ENCODE measurements around the gene KCNT1. TPM values are rescaled to one million over a fixed set of nuclear protein-coding genes. Genes with fewer than 3 reads are reported as not detected.

The KCNT1 gene
- polyA plus RNA-seq, 3 donors, result 0.06 to 0.08 (median 0.06) TPM

DNA sequence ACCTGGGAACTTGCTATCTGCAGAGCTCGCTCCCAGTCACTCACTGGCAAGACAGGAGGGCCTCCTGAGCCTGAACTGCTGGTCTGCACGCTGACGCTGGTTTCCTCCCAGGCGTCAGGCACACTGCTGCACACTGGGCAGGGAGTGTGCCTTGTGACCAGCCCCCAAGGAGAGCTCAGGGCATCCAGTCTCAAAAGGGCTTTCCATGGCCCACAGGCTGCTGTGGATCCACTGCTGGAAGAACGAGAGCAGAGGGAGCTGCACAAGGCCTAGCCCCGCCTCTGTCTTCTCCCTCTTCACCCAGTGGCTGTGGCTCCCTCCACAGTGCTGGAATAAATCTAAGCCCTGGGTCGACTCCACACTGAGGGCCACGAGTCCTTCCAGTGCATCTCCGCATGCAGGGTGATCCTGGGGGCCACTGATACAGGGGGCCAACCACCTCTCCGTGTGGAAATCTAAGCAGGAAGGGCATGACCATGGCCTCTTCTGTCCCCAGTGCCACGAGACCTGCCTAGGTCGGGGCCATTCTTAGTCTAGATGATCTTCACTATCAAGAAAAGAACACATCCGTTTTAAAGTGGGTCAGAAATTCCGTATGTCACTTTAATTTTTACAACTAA is 111.8 kb downstream of the KCNT1 start:
- no peak for DNase-seq (ENCODE audit: low read depth in 3 of 3, low spot score in 2 of 3)

GRCh38 chr9:135814421-135815095 is 112.6 kb downstream of the KCNT1 start:
- DNase-seq (ENCODE audit: low read depth in 3 of 3, low spot score in 2 of 3), result no peak

- no peak for DNase-seq (ENCODE audit: low read depth in 3 of 3, low spot score in 2 of 3)
Observed at GRCh38 chr9:135815413-135815812, 113.4 kb downstream of the KCNT1 start.

DNA sequence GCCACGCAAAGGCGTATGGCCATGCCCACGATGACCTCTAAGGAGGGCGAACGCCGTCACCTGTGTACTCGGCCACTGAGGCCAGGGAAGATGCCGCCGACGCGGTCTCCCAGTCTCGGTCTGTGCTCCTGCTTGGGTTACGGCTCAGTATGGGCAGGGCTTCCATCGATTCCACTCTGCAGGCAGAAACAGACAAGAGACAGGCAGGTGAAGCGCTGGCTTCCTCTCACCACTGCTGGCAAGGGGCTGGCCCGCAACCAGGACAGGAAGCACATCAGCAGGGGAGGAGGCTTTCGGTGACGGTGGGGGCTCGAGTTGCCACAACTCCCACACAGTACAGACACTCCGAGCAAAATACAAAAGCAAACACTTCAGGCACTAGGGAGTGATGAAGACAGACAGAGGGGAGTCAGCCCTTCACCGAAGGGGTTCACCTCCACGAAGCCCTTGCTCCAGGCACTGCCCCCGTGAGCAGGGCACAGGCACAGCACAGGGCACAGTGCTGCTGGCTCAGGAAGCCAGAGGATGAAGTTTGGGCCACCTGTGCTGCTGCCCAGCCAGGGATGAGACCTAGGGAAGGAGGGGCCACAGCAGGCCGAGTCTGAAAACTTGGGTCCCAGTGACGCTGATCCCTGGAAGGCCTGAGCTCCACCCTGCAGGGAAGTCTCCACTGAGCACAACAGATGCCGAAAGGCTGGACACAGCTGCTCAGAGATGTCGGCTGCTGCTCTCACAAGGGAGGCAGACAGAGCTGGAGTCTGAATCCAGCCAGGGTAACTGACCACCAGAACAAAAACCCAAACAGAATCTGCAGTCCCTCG is 114.1 kb downstream of the KCNT1 start:
- peak in 1 of 3 donors; percentile 10 for DNase-seq (ENCODE audit: low read depth in 3 of 3, low spot score in 2 of 3)

DNA sequence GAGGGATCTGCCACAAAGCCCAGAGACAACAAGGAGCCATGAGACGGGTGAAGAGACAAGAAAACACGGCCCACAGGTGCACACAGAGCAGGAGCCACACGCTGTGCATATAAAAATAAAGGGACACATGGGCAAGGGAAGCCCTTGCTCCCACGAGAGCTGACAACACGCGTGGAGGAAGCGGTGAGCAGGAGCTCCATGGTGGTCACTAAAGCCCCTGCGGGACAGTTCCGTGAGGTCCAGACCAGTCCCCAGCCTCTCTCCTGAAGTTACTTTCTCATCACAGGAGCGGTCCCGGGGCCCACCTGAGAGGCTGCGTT is 114.6 kb downstream of the KCNT1 start:
- no peak for DNase-seq (ENCODE audit: low read depth in 3 of 3, low spot score in 2 of 3)

DNA sequence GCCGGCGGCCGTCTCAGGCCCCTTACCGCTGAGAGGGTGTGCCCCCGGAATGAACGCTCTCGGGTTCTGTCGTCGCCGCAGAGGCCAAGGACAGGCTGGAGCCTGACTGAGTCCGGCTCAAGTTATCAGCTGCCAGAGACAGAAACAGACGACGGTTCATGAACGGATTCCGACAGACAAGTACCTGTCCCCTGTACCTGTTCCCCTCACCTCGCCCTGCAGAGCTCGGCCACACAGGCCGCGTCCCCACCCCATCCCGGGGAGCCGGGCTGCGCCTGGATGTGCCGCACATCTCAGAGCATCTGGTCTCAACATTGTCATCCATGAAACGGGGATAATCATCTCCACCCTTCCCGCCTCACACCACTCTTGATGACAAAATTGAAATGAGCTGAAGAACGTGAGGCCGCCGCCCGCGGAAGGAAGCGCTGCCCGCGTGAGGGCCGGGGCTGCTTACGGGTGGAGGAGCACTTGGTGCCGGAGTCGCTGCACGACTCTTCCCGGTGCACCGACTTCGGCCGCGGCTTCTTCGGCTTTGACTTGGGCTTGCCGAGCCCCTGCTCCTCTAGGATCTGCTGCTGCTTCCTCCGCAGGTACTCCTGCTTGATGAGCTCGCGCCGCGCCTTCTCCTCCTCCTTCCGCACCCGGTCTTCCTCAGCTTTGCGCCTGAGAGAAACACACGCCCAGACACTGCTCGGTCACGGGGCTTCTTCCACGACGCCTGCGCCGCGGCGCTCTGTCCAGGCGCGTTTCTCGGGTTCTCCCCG is 116.1 kb downstream of the KCNT1 start:
- DNase-seq (ENCODE audit: low read depth in 3 of 3, low spot score in 2 of 3), result no peak

DNA sequence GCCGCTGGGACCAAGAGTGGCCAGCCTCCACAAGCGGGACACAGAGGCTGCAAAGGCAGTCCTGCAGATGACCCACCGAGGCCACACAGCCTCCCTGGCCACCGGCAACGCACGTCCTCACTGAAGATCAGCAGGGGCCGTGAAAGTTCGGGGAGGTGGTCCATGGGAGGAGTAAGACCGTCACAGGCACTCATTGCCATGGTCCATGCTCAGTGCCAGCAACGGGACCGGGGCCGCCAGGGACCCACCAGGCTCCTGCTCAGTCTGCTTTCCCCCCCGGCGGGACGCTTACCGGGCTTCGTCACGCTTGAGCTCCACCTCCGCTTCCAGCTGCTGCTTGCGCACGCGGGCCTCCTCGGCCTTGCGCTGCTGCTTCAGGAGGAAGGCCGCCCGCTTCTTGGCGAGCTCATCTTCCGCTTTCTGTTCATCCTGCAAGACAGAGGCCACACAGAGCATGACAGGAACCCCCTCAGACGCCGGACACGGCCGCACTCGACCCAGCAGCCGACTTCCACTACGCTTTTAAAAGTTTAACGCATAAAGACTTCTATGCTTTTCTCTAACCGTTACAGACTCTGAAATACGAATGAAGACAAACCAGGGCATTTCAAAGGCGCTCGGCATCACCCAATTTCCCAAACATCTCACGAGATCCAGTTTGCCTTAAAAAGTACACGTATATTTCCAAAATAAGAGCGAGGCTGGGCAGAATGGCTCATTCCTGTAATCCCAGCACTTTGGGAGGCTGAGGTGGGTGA is 116.9 kb downstream of the KCNT1 start:
- DNase-seq (ENCODE audit: low read depth in 3 of 3, low spot score in 2 of 3), result no peak

DNA sequence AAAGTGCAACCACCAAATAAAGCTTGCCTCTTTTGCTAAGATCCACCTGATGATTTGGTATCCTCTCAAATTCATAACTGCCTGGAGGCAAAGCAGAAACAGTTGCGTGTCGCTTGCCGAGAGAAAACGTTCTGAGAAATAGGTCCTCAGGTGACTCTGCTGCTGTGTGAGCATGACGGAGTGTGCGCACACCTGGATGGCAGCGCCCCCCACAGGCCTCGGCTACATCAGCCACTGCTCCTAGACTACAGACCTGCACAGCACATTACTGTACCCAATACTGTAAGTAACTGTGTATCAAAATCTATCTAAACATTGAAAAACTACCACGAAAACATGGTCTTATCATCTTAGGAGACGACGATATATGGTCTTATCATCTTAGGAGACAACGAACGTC is 117.9 kb downstream of the KCNT1 start:
- no peak for DNase-seq (ENCODE audit: low read depth in 3 of 3, low spot score in 2 of 3)

GRCh38 chr9:135820661-135821060 is 118.7 kb downstream of the KCNT1 start:
- DNase-seq (ENCODE audit: low read depth in 3 of 3, low spot score in 2 of 3), result no peak

DNA sequence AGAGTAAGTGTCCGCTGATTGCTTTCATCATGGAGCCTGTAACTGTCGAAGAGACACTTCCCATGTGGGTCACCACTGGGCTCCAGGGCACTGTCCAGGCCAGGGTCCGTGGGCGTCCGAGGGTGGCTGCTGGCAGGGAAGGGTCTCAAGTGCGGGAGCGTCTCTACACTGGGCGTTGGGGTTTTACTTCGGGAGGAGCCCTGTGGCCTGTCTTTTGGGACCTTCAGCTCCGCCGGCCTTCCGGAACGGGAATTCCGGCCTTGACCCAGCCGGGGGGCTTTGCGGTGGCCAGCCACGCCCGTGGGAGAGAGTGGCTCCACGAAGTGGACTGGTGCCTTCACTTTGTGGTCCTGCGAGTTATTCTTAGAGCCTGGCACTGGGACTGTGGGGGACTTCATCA is 119.1 kb downstream of the KCNT1 start:
- no peak for DNase-seq (ENCODE audit: low read depth in 3 of 3, low spot score in 2 of 3)

DNA sequence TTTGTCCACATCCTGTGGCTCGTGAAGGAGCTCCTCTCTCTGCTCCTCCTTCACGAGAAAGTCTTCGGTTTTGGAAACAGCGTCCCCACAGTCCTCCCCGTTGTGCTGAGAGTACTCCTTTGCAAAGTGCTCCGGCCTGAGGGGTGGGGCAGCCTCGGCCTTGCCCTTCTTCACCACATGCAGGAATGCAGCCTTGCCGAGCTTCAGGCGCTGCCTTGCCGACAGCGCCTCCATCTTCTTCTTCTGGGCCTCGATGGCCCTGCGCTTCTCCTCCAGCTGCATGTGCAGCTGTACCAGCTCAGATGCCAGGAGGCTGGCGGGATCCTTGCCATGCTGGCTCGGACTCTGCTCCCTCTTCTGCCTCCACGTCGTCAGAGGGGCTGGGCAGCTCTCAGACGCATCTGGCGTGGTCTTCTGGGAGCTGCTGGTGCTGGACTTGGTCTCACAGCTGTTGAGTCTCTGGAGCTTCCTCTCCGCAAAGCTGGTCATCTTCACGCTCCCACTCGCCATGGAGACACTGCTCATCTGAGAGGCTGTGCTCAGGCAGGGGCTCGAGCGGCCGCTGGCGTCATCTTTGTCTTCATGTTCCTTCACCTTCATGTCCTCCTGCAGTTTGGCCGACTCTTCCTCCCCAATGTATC is 119.9 kb downstream of the KCNT1 start:
- DNase-seq (ENCODE audit: low read depth in 3 of 3, low spot score in 2 of 3), result no peak

DNA sequence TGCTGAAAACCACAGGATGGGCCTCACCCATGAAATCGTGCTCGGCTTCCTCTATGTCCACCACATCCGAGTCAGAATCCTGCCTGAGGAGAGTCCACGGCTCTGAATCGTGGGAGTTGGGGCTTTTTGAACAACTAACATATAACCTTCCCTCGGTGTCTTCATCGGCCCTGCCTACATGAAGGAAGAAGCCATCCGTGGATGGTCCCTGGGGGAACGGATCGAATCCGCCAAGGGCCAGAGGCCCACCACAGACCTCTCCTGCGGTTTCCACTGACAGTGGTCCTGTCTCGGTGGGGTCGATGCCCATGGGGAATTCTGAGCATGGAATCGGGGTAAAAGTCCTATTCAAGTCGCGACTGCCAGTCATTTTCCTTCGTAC is 120.4 kb downstream of the KCNT1 start:
- no peak for DNase-seq (ENCODE audit: low read depth in 3 of 3, low spot score in 2 of 3)

DNA sequence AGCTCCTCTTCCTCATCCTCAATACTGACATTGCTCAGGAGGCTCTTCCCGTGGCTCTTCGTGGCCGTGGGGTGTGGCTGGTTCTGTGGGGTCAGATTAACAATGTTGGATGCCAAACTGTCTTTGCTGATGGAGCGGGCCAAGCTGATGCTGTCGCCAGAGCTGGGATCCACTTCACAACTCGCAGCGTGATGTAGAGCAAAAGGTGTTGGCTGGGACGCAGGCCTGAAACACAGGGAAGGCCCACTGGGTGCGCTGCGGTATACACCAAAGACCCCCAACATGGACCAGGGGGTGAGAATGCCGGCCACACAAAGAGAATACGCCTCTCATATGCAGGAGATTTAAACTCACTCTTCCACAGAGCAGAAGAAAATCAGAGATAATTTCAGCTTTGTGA is 121.1 kb downstream of the KCNT1 start:
- DNase-seq (ENCODE audit: low read depth in 3 of 3, low spot score in 2 of 3), result no peak

DNA sequence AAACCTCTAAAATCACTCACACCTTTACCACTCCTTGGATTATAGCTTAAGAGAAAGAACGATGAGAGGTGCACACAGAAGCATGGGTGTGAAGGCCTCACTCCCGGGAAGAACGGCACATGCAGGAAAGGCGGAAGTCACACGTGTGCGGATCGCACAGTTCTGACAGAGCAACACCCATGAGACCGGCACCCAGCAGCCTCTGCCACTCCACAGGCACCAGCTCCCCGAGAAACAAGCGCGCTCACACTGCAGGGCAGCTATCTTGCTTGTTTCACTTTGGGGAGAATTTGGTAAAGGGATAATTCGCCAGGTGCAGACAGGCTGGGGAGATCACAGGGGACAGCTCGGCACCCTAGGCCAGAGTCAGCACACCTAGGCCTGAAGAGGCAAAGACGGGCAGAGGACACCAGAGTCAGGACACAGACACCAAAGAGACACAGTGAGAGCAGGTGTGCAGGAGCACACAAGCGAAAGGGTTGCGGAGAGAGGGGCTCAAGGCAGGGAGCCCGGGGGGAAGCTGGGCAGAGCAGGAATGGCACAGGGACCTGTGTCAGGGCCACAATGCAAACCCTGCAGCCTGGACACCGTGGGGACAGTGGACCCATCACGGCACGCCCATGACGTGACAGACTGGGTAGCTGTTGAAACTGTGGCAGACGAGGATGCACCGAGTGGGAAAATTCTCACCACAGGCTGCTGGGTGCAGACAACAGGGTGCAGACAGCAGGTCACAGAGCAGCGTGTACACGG is 123.6 kb downstream of the KCNT1 start:
- no peak for DNase-seq (ENCODE audit: low read depth in 3 of 3, low spot score in 2 of 3)

- DNase-seq (ENCODE audit: low read depth in 3 of 3, low spot score in 2 of 3), result no peak
Observed at GRCh38 chr9:135826188-135826545, 124.2 kb downstream of the KCNT1 start.

- no peak for DNase-seq (ENCODE audit: low read depth in 3 of 3, low spot score in 2 of 3)
Observed at GRCh38 chr9:135827301-135827700, 125.3 kb downstream of the KCNT1 start.

DNA sequence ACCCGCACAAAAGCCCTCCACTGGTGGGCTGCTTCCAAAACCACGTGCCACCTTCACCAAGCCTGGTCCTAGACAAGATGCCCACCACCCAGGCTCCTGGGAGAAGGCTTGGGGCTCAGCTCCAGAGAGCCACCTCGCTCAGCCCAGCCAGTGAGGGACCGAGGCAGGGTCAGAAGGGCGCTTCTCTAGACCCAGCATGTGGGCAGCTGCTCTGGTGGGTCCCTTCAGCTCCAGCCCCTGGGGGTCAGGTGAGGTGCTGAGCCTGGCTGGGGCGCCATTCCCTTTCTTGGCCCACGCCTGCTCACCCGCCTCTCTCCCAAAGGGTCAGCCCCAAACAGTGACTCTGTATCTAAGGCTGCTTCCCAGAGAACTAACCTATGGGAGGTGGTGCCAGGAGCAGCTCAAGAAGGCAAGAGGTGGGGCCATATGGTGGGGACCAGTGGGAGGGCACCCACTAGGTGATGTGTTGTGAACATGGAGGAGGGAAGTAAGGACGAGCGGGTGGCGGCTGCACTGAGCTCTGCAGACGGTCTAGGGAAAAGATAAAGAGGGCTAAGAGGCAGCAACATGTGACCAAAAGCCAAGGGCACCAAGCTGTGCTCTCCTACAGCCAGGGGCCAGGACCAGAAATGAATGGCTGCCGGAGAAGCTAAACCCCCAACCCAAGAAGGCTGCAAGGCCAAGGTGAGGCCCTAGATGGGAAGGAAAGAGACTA is 126.0 kb downstream of the KCNT1 start:
- no peak for DNase-seq (ENCODE audit: low read depth in 3 of 3, low spot score in 2 of 3)

DNA sequence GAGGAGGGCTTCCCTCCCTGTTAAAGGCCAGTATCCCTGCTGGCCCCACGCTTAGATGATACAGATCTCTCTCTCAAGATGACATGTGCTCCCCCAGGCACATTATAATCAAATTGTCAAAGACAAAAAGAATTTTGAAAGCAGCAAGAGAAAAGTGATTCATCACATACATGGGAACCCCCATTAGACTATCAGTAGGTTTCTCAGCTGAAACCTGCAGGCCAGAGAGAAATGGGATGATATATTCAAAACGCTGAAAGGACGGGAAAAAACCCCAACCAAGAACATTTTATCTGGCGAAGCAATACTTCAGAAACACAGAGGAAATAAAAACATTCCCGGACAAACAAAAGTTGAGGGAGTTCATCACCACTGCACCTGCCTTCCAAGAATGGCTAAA is 126.7 kb downstream of the KCNT1 start:
- DNase-seq (ENCODE audit: low read depth in 3 of 3, low spot score in 2 of 3), result no peak

GRCh38 chr9:135830496-135830895 is 128.5 kb downstream of the KCNT1 start:
- DNase-seq (ENCODE audit: low read depth in 3 of 3, low spot score in 2 of 3), result no peak

Data from right renal cortex interstitium (tissue), 3 donors.